Adrenal gland (tissue), 12 donors: ENCODE results near the gene STARD3NL. TPM values are rescaled to one million over a fixed set of nuclear protein-coding genes. Genes with fewer than 3 reads are reported as not detected.

ENCODE experiments used
- DNase-seq, 7 donors: peaks; one replicate each; pipeline ENCODE4 v3.0.0-alpha.2; 2019 to 2020
- H3K27ac ChIP-seq, 5 donors: fragments of 200-600 bp; sonication (generic) in 4 of 5; 1 replicate in 3 of 5; 2 replicates in 2 of 5; pipeline versions ENCODE4 v1.5.1 to v1.8.0; 2016 to 2020; ENCODE audit warnings: mild to moderate bottlenecking in 1 of 5
- H3K27me3 ChIP-seq: fragments of 200-600 bp; 2 replicates; pipeline ENCODE4 v1.8.0; 2021
- H3K36me3 ChIP-seq, 2 donors: fragments of 200-600 bp; replicated peaks in 1 of 2; 1 replicate in 1 of 2; 2 replicates in 1 of 2; pipeline versions ENCODE4 v1.5.1 to v1.8.0; 2018 to 2022
- H3K4me1 ChIP-seq, 2 donors: fragments of 200-600 bp; replicated peaks in 1 of 2; 1 replicate in 1 of 2; 2 replicates in 1 of 2; pipeline versions ENCODE4 v1.5.1 to v1.8.0; 2018 to 2021
- H3K4me3 ChIP-seq, 4 donors: fragments of 200-600 bp; sonication (generic) in 3 of 4; one replicate each; pipeline ENCODE4 v1.5.1; 2016 to 2018
- H3K9me3 ChIP-seq, 3 donors: fragments of 200-600 bp; sonication (generic) in 1 of 3; replicated peaks in 1 of 3; 1 replicate in 2 of 3; 2 replicates in 1 of 3; pipeline versions ENCODE4 v1.5.1 to v1.8.0; 2016 to 2021
- CTCF ChIP-seq, 6 experiments: fragments of 450-650 bp in 4 of 6; fragments of 200-600 bp in 2 of 6; sonication (generic) in 1 of 6; IDR thresholded peaks; 1 replicate in 5 of 6; 2 replicates in 1 of 6; pipeline versions ENCODE4 v1.5.1 to v1.8.0; 2016 to 2021; ENCODE audit warnings: antibody characterized with exemption in 6 of 6, mild to moderate bottlenecking in 2 of 6, moderate library complexity in 1 of 6
- POLR2A ChIP-seq, 2 donors: fragments of 450-650 bp; IDR thresholded peaks; one replicate each; pipeline ENCODE4 v1.6.1; 2017; ENCODE audit warnings: antibody characterized with exemption in 2 of 2, mild to moderate bottlenecking in 2 of 2, moderate library complexity in 1 of 2
- WGBS, 4 donors: extraction: QIAGEN DNeasy Blood & Tissue Kit in 2 of 4; methylation state at CpG; one replicate each; pipeline versions ENCODE4 v1.1.5 to v1.1.7; 2013 to 2017; 5-methylcytosine and 5-hydroxymethylcytosine counted together
- intact Hi-C, 2 donors: fragments of 100-400 bp; cut with DNase I; formaldehyde crosslinking; loops; one replicate each; pipeline versions ENCODE4 v1.14.1 to v1.15.0; 2022 to 2023
- polyA plus RNA-seq, 3 donors: library from polyadenylated mRNA; stranded (reverse); fragments of 200-250 nt in 2 of 3; fragments of 350-450 nt in 1 of 3; fragmentation: Illumina TruSeq in 1 of 3; extraction: RNeasy Lipid Tissue Mini Kit (QIAGEN cat#74804) in 1 of 3; gene quantifications; one replicate each; pipeline ENCODE4 v1.2.3, GENCODE V29; 2013 to 2014
- total RNA-seq, 9 donors: library from RNA; depleted of rRNA in 4 of 9; stranded (reverse); fragments of >200 nt in 4 of 9; fragments of 120-200 nt in 1 of 9; fragmentation: NEBNext Ultra II Directional in 1 of 9; extraction: Animal tissue kit (Norgen Biotek cat#: 25700) in 1 of 9; gene quantifications; one replicate each; pipeline versions ENCODE4 v1.1.0 to v1.2.4, GENCODE V29; 2013 to 2023
- donor health status: healthy with polysubstance abuse.
- donor health status: Bipolar disorder and iron deficiency.
- donor health status: DM: yes; HTN: yes; CAD: no.
- donor health status: DM: no; HTN: no; CAD: no.
- donor health status: DM: no; HTN: no; CAD: no.
- donor health status: DM: yes; HTN: yes; CAD: no.

The STARD3NL gene
- total and polyA plus RNA-seq, 12 donors, result 13.9 to 61.6 (median 27.6) TPM

- Histone ChIP-seq H3K36me3 (no peaks in the 10 kb centered on the region), H3K4me3 (no peak overlapping the region), H3K4me1 (no peaks in the 10 kb centered on the region), H3K27me3 (no peaks in the 10 kb centered on the region), H3K9me3 (no peaks in the 10 kb centered on the region), H3K27ac (no peak overlapping the region)
- DNase-seq, result no peak
- 88 to 96% (median 95%) methylated on average over 2 of the region's 2 CpGs for WGBS, 4 donors
- TF ChIP-seq POLR2A (IDR thresholded peaks at IDR 0.05), result no peak
- no peak for TF ChIP-seq CTCF (IDR thresholded peaks at IDR 0.05)
- intact Hi-C loops, result no loop called here
Observed at GRCh38 chr7:38138171-38138570, 39.9 kb upstream of the STARD3NL start.

DNA sequence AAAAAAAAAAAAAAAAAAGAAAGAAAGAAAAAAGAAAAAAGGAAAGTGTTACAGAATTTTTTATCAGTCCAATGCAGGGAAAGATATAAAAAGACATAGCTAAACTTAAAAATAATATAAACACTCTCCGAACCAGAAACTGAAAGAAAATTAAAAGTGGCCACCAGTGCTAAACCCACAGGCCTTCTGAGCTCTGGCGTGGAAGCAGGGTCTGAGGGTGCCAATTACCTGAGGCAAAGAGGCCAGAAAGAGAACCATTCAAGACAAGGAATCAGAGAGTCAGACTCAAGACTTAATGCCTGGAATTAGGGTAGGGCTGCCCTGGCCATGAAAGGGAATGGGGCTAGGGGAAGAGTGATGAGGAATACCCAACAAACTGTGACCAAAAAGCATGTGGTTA, 36.9 kb upstream of the STARD3NL start:
- DNase-seq, result no peak
- no peaks in the 10 kb centered on the region for H3K36me3 ChIP-seq
- no peak overlapping the region for H3K4me3 ChIP-seq
- intact Hi-C loops, result no loop called here
- H3K9me3 ChIP-seq, result no peaks in the 10 kb centered on the region
- TF ChIP-seq POLR2A (IDR thresholded peaks at IDR 0.05), result no peak
- no peak for TF ChIP-seq CTCF (IDR thresholded peaks at IDR 0.05)
- no peak overlapping the region for H3K27ac ChIP-seq
- WGBS, 4 donors, result 81 to 92% (median 87%) methylated on average over 2 of the region's 2 CpGs
- no peaks in the 10 kb centered on the region for H3K4me1 ChIP-seq
- no peaks in the 10 kb centered on the region for H3K27me3 ChIP-seq

DNA sequence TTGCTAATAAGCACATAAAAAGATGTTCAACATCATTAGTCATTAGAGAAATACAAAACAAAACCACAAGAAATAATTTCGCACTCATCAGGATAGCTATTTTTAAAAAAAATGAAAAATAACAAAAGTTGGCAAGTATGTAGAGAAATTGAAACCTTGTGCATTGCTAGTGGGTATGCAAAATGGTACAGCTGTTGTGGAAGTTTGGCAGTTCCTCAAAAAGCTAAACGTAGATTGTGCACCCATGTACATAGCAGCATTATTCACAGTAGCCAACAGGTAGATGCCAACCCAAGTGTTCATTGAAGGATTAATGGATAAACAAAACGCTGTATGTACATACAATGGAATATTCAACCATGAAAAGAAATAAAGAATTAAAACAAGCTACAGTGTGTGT, 35.3 kb upstream of the STARD3NL start:
- intact Hi-C loops, result no loop called here
- H3K36me3 ChIP-seq, result no peaks in the 10 kb centered on the region
- WGBS, 4 donors, result 71 to 80% (median 76%) methylated on average over 3 of the region's 3 CpGs

DNA sequence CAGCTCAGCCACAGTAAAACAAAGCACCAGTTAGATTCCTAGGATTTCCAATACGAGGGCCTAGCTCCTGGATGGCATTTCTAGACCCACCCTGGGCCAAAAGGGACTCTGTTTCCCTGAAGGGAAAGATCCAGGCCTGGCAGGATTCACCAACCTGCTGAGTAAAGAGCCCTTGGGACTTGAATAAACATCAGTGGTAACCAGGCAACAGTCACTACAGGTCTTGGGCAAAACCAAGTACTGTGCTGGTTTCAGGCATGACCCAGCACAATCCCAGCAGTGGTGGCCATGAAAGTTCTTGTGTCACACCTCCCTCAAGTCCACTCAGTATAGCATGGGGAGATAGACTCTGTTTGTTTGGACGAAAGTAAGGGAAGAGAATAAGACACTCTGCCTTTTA, 31.0 kb upstream of the STARD3NL start:
- Histone ChIP-seq H3K36me3 (no peaks in the 10 kb centered on the region), H3K27me3 (no peaks in the 10 kb centered on the region), H3K4me1 (no peaks in the 10 kb centered on the region), H3K4me3 (no peak overlapping the region), H3K27ac (no peak overlapping the region), H3K9me3 (no peaks in the 10 kb centered on the region)
- TF ChIP-seq POLR2A (IDR thresholded peaks at IDR 0.05) (no peak), CTCF (IDR thresholded peaks at IDR 0.05) (no peak)
- 79 to 84% (median 82%) methylated on average over 1 to 2 of the region's 2 CpGs for WGBS, 4 donors
- DNase-seq, result no peak
- intact Hi-C loops, result no loop called here

More for the DNA sequence above, 35.3 kb upstream of the STARD3NL start:
- no peaks in the 10 kb centered on the region for H3K4me1 ChIP-seq
- H3K4me3 ChIP-seq, result no peak overlapping the region
- no peak overlapping the region for H3K27ac ChIP-seq
- no peaks in the 10 kb centered on the region for H3K9me3 ChIP-seq
- no peaks in the 10 kb centered on the region for H3K27me3 ChIP-seq
- TF ChIP-seq CTCF (IDR thresholded peaks at IDR 0.05), result no peak
- no peak for TF ChIP-seq POLR2A (IDR thresholded peaks at IDR 0.05)
- DNase-seq, result no peak
